ENCODE data around the gene MCCC2. TPM values are rescaled to one million over a fixed set of nuclear protein-coding genes. Genes with fewer than 3 reads are reported as not detected.

The MCCC2 gene
- total and polyA plus RNA-seq, 12 donors: 53.6 to 149 (median 123) TPM

GRCh38 chr5:71693828-71694427 is 106.8 kb downstream of the MCCC2 start:
- intact Hi-C loops (cut with DNase I): no loop called here
- no peak for ATAC-seq

GRCh38 chr5:71695071-71695470 is 107.9 kb downstream of the MCCC2 start:
- TF ChIP-seq CTCF (IDR thresholded peaks at IDR 0.05): no peak
- ATAC-seq (no peak), DNase-seq (no peak)
- no peak overlapping the region for H3K27ac ChIP-seq
- intact Hi-C loops (cut with DNase I): no loop called here
- 97 to 98% methylated on average over 8 of the region's 8 CpGs for WGBS, 2 donors
- no peak overlapping the region for H3K4me3 ChIP-seq
- no peaks in the 10 kb centered on the region for H3K36me3 ChIP-seq
- H3K27me3 ChIP-seq: peaks cover 0 to 17% (median 5%) of the 10 kb centered on the region in 7 donors
- H3K4me1 ChIP-seq: peaks cover 0 to 10% (median 0%) of the 10 kb centered on the region in 9 donors
- no peaks in the 10 kb centered on the region for H3K9me3 ChIP-seq

More at GRCh38 chr5:71693828-71694427, 106.8 kb downstream of the MCCC2 start:
- H3K9me3 ChIP-seq: no peaks in the 10 kb centered on the region
- H3K27me3 ChIP-seq: peaks cover 0 to 17% (median 5%) of the 10 kb centered on the region in 7 donors
- WGBS, 2 donors: 22 to 30% methylated on average over 7 of the region's 7 CpGs
- H3K4me1 ChIP-seq: peaks cover 0 to 6% (median 0%) of the 10 kb centered on the region in 9 donors
- DNase-seq: no peak
- H3K4me3 ChIP-seq: no peak overlapping the region
- no peak overlapping the region for H3K27ac ChIP-seq
- H3K36me3 ChIP-seq: no peaks in the 10 kb centered on the region
- no peak for TF ChIP-seq CTCF (IDR thresholded peaks at IDR 0.05)

DNA sequence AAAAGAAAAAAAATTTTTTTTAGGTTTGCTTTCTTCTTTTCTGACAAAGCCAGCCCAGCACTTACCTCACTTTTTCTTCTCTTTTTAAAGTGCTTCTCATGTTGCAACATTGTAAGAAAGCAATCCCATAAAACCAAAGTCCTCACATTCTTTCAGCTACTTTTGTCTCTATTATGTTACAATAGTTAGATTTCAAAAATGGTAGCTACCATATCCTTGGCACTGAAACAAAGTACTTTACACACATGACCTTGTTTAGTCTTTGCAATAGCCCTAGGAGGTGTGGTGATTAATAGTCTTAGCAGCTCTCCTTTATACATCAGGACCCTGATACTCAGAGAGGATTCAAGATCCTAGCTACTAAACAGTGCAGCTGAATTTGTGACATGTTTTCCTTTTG is 108.5 kb downstream of the MCCC2 start:
- ATAC-seq: no peak
- no peak overlapping the region for H3K27ac ChIP-seq
- H3K4me1 ChIP-seq: peaks cover 0 to 10% (median 0%) of the 10 kb centered on the region in 9 donors
- intact Hi-C loops (cut with DNase I): no loop called here
- H3K36me3 ChIP-seq: no peaks in the 10 kb centered on the region
- peaks cover 0 to 17% (median 5%) of the 10 kb centered on the region in 7 donors for H3K27me3 ChIP-seq
- no peak for DNase-seq
- TF ChIP-seq CTCF (IDR thresholded peaks at IDR 0.05): no peak
- no peak overlapping the region for H3K4me3 ChIP-seq
- no peaks in the 10 kb centered on the region for H3K9me3 ChIP-seq

GRCh38 chr5:71697967-71698366 is 110.8 kb downstream of the MCCC2 start:
- Histone ChIP-seq H3K4me3 (no peak overlapping the region), H3K9me3 (no peaks in the 10 kb centered on the region), H3K27me3 (peaks cover 0 to 27% (median 10%) of the 10 kb centered on the region in 7 donors), H3K36me3 (no peaks in the 10 kb centered on the region), H3K27ac (no peak overlapping the region), H3K4me1 (peaks cover 0 to 10% (median 0%) of the 10 kb centered on the region in 9 donors)
- ATAC-seq (peak in 5 of 8 donors; percentile 41 to 88 (median 67)), DNase-seq (peak in 1 of 2 donors; percentile 21)
- peak; percentile 12 to 61 (median 55) for TF ChIP-seq CTCF (IDR thresholded peaks at IDR 0.05)
- WGBS, 2 donors: 31 to 41% methylated on average over 14 of the region's 14 CpGs
- intact Hi-C loops (cut with DNase I): no loop called here

Data from heart right ventricle (tissue), 16 donors.